Endothelial cell of umbilical vein (primary cell): ENCODE results near the gene MYO7B. TPM values are rescaled to one million over a fixed set of nuclear protein-coding genes. Genes with fewer than 3 reads are reported as not detected.

Source experiments
- BruUV-seq: library from RNA; stranded (reverse); fragments of 400-500 nt; replicated peaks from 2 replicates; lab custom pipeline; 2021; lab: Mats Ljungman, UMichigan
- CTCF ChIA-PET: fragments of 300-600, 350-600 bp; sonication (Branson Sonifier 250); formaldehyde crosslinking; loops from one replicate; lab custom pipeline; 2021; ENCODE audit warnings: antibody characterized with exemption, inconsistent platforms; lab: Charles Lee
- POLR2A ChIA-PET: fragments of 300-600, 350-600 bp; sonication (Branson Sonifier 250); formaldehyde crosslinking; loops from one replicate; lab custom pipeline; 2021; ENCODE audit warnings: antibody characterized with exemption, inconsistent platforms; lab: Charles Lee
- DNase-seq: peaks from one replicate; pipeline ENCODE4 v3.0.0-alpha.2; 2011; ENCODE audit warnings: low read depth, low spot score
- FAIRE-seq: peaks from 2 replicates; lab custom pipeline; 2011; peaks lifted over from hg19 to GRCh38; lab: Jason Lieb, UNC
- H2AFZ ChIP-seq: 2 replicates; pipeline ENCODE4 v1.6.0; 2012; ENCODE audit warnings: low read depth, low read length, control low read depth, inconsistent platforms
- H3K27ac ChIP-seq: 2 replicates; pipeline ENCODE4 v1.5.1; 2011; ENCODE audit warnings: low read depth, mild to moderate bottlenecking, control low read depth, low read length, moderate library complexity; ENCODE audit not compliant: insufficient read depth
- H3K27me3 ChIP-seq, 2 experiments: 2 replicates each; pipeline versions ENCODE4 v1.6.0 to v1.6.1; 2011; ENCODE audit warnings: low read length in 2 of 2, mixed read lengths in 1 of 2; ENCODE audit not compliant: control insufficient read depth in 2 of 2, insufficient read depth in 2 of 2
- H3K36me3 ChIP-seq, 2 experiments: 2 replicates in 1 of 2; 3 replicates in 1 of 2; pipeline ENCODE4 v1.5.1; 2011; ENCODE audit warnings: low read length in 2 of 2, mild to moderate bottlenecking in 1 of 2, moderate library complexity in 1 of 2; ENCODE audit not compliant: control insufficient read depth in 2 of 2, insufficient read depth in 2 of 2; ENCODE audit errors: extremely low read depth in 1 of 2
- H3K4me1 ChIP-seq: 3 replicates; pipeline ENCODE4 v1.5.1; 2011; ENCODE audit warnings: mild to moderate bottlenecking, low read length; ENCODE audit not compliant: control insufficient read depth, insufficient read depth; ENCODE audit errors: extremely low read depth
- H3K4me2 ChIP-seq: 2 replicates; pipeline ENCODE4 v1.6.1; 2011; ENCODE audit warnings: low read length, control low read depth, mixed read lengths; ENCODE audit not compliant: insufficient read depth
- H3K4me3 ChIP-seq, 3 experiments: fragments of 200-600 bp in 1 of 3; sonication (generic), shearing (Covaris generic) in 1 of 3; replicated peaks in 1 of 3; 2 replicates each; pipeline ENCODE4 v1.5.1; 2011 to 2016; ENCODE audit warnings: control low read depth in 3 of 3, low read length in 3 of 3, mild to moderate bottlenecking in 2 of 3, inconsistent platforms in 1 of 3, low read depth in 1 of 3, moderate library complexity in 1 of 3; ENCODE audit not compliant: insufficient read depth in 1 of 3
- H3K79me2 ChIP-seq: 2 replicates; pipeline ENCODE4 v1.6.0; 2012; ENCODE audit warnings: low read length, inconsistent platforms; ENCODE audit not compliant: control insufficient read depth, insufficient read depth
- H3K9ac ChIP-seq: replicated peaks from 2 replicates; pipeline ENCODE3; 2011; ENCODE audit warnings: low read length, control low read depth; ENCODE audit not compliant: insufficient read depth; ENCODE audit errors: extremely low read depth
- H3K9me1 ChIP-seq: replicated peaks from 3 replicates; pipeline ENCODE4 v1.6.0; 2011; ENCODE audit warnings: mild to moderate bottlenecking, low read length; ENCODE audit not compliant: control insufficient read depth, insufficient read depth; ENCODE audit errors: extremely low read depth
- H3K9me3 ChIP-seq: replicated peaks from 2 replicates; pipeline ENCODE4 v1.5.1; 2012; ENCODE audit warnings: low read length, inconsistent platforms; ENCODE audit not compliant: control insufficient read depth, insufficient read depth
- H4K20me1 ChIP-seq: replicated peaks from 2 replicates; pipeline ENCODE3; 2011; ENCODE audit warnings: mild to moderate bottlenecking, low read length; ENCODE audit not compliant: control insufficient read depth, insufficient read depth; ENCODE audit errors: extremely low read depth
- EZH2 ChIP-seq: IDR thresholded peaks from 2 replicates; pipeline ENCODE4 v1.6.1; 2012; ENCODE audit warnings: borderline replicate concordance, low read depth, mild to moderate bottlenecking, moderate library complexity, low read length, inconsistent platforms; ENCODE audit not compliant: severe bottlenecking
- GATA2 ChIP-seq: IDR thresholded peaks from 2 replicates; pipeline ENCODE4 v1.7.0; 2011; ENCODE audit warnings: low read depth, mild to moderate bottlenecking, moderate library complexity, mixed read lengths, low read length; ENCODE audit not compliant: insufficient read length, insufficient read depth
- MYC ChIP-seq: IDR thresholded peaks from one replicate; pipeline ENCODE4 v1.6.1; 2011; ENCODE audit warnings: mild to moderate bottlenecking, low read depth, low read length
- POLR2A ChIP-seq: IDR thresholded peaks from 2 replicates; pipeline ENCODE4 v1.6.1; 2012; ENCODE audit warnings: low read depth, mild to moderate bottlenecking, control low read depth, low read length
- POLR2AphosphoS5 ChIP-seq: IDR thresholded peaks from 2 replicates; pipeline ENCODE4 v1.6.1; 2012; ENCODE audit warnings: low read depth, mild to moderate bottlenecking, control low read depth, low read length, moderate library complexity; ENCODE audit not compliant: insufficient read depth
- dilution Hi-C: fragments of 300-500 bp; cut with MboI; formaldehyde crosslinking; loops from one replicate; pipeline ENCODE4 v1.15.0; 2019; ENCODE audit warnings: low sequenced_read_pairs; ENCODE audit not compliant: extremely low pct_ligation_motif_present
- intact Hi-C: fragments of 100-400 bp; cut with micrococcal nuclease; formaldehyde crosslinking; loops from one replicate; pipeline ENCODE4 v1.10.0; 2022
- polyA plus RNA-seq, 4 experiments: library from polyadenylated mRNA; depleted of rRNA in 3 of 4; stranded (reverse) in 3 of 4; unstranded in 1 of 4; fragments of >200 nt; gene quantifications; 2 replicates each; pipeline versions ENCODE4 v1.2.1 to v1.2.3, GENCODE V29; 2011 to 2012; ENCODE audit warnings: missing spikeins in 1 of 4
- total RNA-seq: library from RNA; stranded (reverse); gene quantifications from 2 replicates; pipeline ENCODE4 v1.2.3, GENCODE V29; 2021
- TF ChIP-seq, protein P1 (sequence below): IDR thresholded peaks from 2 replicates; pipeline ENCODE4 v1.6.1; 2011; ENCODE audit not compliant: insufficient read depth, insufficient read length

Gene MYO7B
- total and polyA plus RNA-seq, 2 donors (not counting 3 experiments of a cell fraction or from before 2014, with no cell fraction given), result 0.17 TPM; not detected in 1

DNA sequence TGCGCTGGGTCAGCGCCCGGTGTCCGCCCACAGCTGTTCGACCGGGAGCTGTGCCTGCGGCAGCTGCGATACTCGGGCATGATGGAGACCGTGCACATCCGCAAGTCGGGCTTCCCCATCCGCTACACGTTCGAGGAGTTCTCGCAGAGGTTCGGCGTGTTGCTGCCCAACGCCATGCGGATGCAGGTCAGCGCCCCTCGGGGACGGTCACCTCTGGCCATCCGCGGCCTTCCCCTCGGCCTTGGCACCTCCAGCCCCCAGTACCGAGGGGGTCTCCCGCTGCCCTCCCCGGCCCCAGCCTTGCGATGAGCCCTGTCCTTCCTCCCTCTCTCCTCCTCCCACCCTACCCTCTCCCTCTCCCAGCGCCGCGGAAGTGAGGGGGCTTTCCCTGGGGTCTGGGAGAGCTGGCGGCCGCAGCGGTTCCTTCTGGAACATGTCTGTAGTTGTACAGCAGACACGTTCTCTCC is 57.3 kb downstream of the MYO7B start:
- ChIA-PET CTCF (interaction anchor here (2.2 to 6.2 kb wide), 6 partner anchors 18 to 108 kb away, joined by 23 to 424 read pairs (median 98); partner anchors contain the start of genes LIMS2 and SFT2D3), POLR2A (no interaction called here)
- dilution Hi-C loops (no loop called here), intact Hi-C loops (loop anchor here (5.0 to 10.0 kb wide), 2 partner anchors 220 to 262 kb away; partner anchors contain the start of genes POLR2D and WDR33)
- FAIRE-seq, result no peak
- H3K9ac ChIP-seq, result no peak overlapping the region
- no peak for DNase-seq
- BruUV-seq, result no TSS peak
- H3K36me3 ChIP-seq, result no peaks in the 10 kb centered on the region
- H3K9me1 ChIP-seq, result no peaks in the 10 kb centered on the region
- H2AFZ ChIP-seq, result no peak overlapping the region
- no peak overlapping the region for H3K4me3 ChIP-seq
- H3K27me3 ChIP-seq, result no peaks in the 10 kb centered on the region
- H3K4me2 ChIP-seq, result no peak overlapping the region
- no peaks in the 10 kb centered on the region for H4K20me1 ChIP-seq
- no peak for TF ChIP-seq EZH2
- TF ChIP-seq MYC, result no peak
- TF ChIP-seq POLR2A, result no peak
- TF ChIP-seq, protein P1, sequence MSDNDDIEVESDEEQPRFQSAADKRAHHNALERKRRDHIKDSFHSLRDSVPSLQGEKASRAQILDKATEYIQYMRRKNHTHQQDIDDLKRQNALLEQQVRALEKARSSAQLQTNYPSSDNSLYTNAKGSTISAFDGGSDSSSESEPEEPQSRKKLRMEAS, result no peak
- no peak for TF ChIP-seq POLR2AphosphoS5
- no peak for TF ChIP-seq GATA2
- no peak overlapping the region for H3K27ac ChIP-seq
- no peaks in the 10 kb centered on the region for H3K4me1 ChIP-seq
- H3K79me2 ChIP-seq, result no peaks in the 10 kb centered on the region
- no peaks in the 10 kb centered on the region for H3K9me3 ChIP-seq
